WTC11 (cell line): Measurements from ENCODE around the gene TJP3. TPM values are rescaled to one million over a fixed set of nuclear protein-coding genes. Genes with fewer than 3 reads are reported as not detected.
A peak's percentile ranks its signal among the peaks of the same experiment; 100 is the strongest.

Experiments used
- FOXP1 ChIP-seq: sonication (generic); formaldehyde crosslinking; IDR thresholded peaks from 2 replicates; pipeline ENCODE4 v1.8.0; 2022; ENCODE audit warnings: missing genetic modification reagents, mild to moderate bottlenecking, moderate library complexity, borderline replicate concordance
- GRHL2 ChIP-seq: fragments of 250-450 bp; sonication (Bioruptor Pico); IDR thresholded peaks from 2 replicates; pipeline ENCODE4 v1.8.0; 2022; ENCODE audit warnings: mild to moderate bottlenecking, moderate library complexity; ENCODE audit not compliant: insufficient replicate concordance, severe bottlenecking
- GTF2I ChIP-seq: fragments of 250-450 bp; sonication (Bioruptor Pico); conservative IDR thresholded peaks from 2 replicates; pipeline ENCODE4 v1.4.0; 2021; ENCODE audit warnings: mild to moderate bottlenecking
- NFATC4 ChIP-seq: fragments of 250-450 bp; sonication (Bioruptor Pico); IDR thresholded peaks from 2 replicates; pipeline ENCODE4 v1.9.0; 2021; ENCODE audit warnings: mild to moderate bottlenecking
- OVOL2 ChIP-seq: fragments of 250-450 bp; sonication (Bioruptor Pico); IDR thresholded peaks from 2 replicates; pipeline ENCODE4 v1.9.0; 2021; ENCODE audit warnings: mild to moderate bottlenecking, borderline replicate concordance
- SP1 ChIP-seq: sonication (generic); formaldehyde crosslinking; conservative IDR thresholded peaks from 2 replicates; pipeline ENCODE4 v1.8.1; 2022; ENCODE audit warnings: missing genetic modification reagents
- TCF7 ChIP-seq: sonication (generic); formaldehyde crosslinking; IDR thresholded peaks from 2 replicates; pipeline ENCODE4 v1.8.0; 2022; ENCODE audit warnings: mild to moderate bottlenecking, low read depth, missing genetic modification reagents, moderate library complexity
- ZNF121 ChIP-seq: sonication (generic); formaldehyde crosslinking; IDR thresholded peaks from 2 replicates; pipeline ENCODE4 v1.8.0; 2023; ENCODE audit warnings: missing genetic modification reagents
- ZNF138 ChIP-seq: sonication (generic); formaldehyde crosslinking; conservative IDR thresholded peaks from 2 replicates; pipeline ENCODE4 v1.8.1; 2022; ENCODE audit warnings: mild to moderate bottlenecking, moderate library complexity, missing genetic modification reagents
- ZNF423 ChIP-seq: fragments of 250-450 bp; sonication (Bioruptor Pico); IDR thresholded peaks from 2 replicates; pipeline ENCODE4 v2.1.2; 2022; ENCODE audit warnings: mild to moderate bottlenecking, moderate library complexity
- total RNA-seq: library from RNA; stranded (reverse); gene quantifications from 3 replicates; pipeline ENCODE4 v1.2.3, GENCODE V29; 2021
- TF ChIP-seq, protein P1 (sequence below): sonication (generic); formaldehyde crosslinking; IDR thresholded peaks from 2 replicates; pipeline ENCODE4 v1.8.0; 2022; ENCODE audit warnings: mild to moderate bottlenecking, missing genetic modification reagents
- TF ChIP-seq, protein P2 (sequence below): sonication (generic); formaldehyde crosslinking; IDR thresholded peaks from 2 replicates; pipeline ENCODE4 v1.8.1; 2022; ENCODE audit warnings: mild to moderate bottlenecking, moderate library complexity, missing genetic modification reagents
- TF ChIP-seq, protein P3 (sequence below): sonication (generic); formaldehyde crosslinking; IDR thresholded peaks from 2 replicates; pipeline ENCODE4 v1.8.1; 2022; ENCODE audit warnings: low read depth, mild to moderate bottlenecking, moderate library complexity, missing genetic modification reagents, borderline replicate concordance
- TF ChIP-seq, protein P4 (sequence below): sonication (generic); formaldehyde crosslinking; IDR thresholded peaks from 2 replicates; pipeline ENCODE4 v1.8.0; 2022; ENCODE audit warnings: mild to moderate bottlenecking, missing genetic modification reagents
- TF ChIP-seq, protein P5 (sequence below): fragments of 200-600 bp; IDR thresholded peaks from 2 replicates; pipeline ENCODE4 v1.8.0; 2022; ENCODE audit warnings: antibody characterized with exemption
- TF ChIP-seq, protein P6 (sequence below): fragments of 250-450 bp; sonication (Bioruptor Pico); conservative IDR thresholded peaks from 2 replicates; pipeline ENCODE4 v1.9.0; 2021; ENCODE audit warnings: mild to moderate bottlenecking
- TF ChIP-seq, protein P7 (sequence below): sonication (generic); formaldehyde crosslinking; IDR thresholded peaks from 2 replicates; pipeline ENCODE4 v1.8.1; 2023; ENCODE audit warnings: mild to moderate bottlenecking, missing genetic modification reagents
- TF ChIP-seq, protein P8 (sequence below): sonication (generic); formaldehyde crosslinking; IDR thresholded peaks from 2 replicates; pipeline ENCODE4 v1.8.1; 2023; ENCODE audit warnings: mild to moderate bottlenecking, missing genetic modification reagents, borderline replicate concordance
- TF ChIP-seq, protein P9 (sequence below): sonication (generic); formaldehyde crosslinking; IDR thresholded peaks from 2 replicates; pipeline ENCODE4 v1.8.1; 2023; ENCODE audit warnings: mild to moderate bottlenecking, missing genetic modification reagents
- TF ChIP-seq, protein P10 (sequence below): fragments of 250-450 bp; sonication (Bioruptor Pico); IDR thresholded peaks from 2 replicates; pipeline ENCODE4 v2.1.2; 2022; ENCODE audit warnings: mild to moderate bottlenecking, moderate library complexity

Gene TJP3
- total RNA-seq, 1 experiment from 2014 or later, result 36.2 TPM

DNA sequence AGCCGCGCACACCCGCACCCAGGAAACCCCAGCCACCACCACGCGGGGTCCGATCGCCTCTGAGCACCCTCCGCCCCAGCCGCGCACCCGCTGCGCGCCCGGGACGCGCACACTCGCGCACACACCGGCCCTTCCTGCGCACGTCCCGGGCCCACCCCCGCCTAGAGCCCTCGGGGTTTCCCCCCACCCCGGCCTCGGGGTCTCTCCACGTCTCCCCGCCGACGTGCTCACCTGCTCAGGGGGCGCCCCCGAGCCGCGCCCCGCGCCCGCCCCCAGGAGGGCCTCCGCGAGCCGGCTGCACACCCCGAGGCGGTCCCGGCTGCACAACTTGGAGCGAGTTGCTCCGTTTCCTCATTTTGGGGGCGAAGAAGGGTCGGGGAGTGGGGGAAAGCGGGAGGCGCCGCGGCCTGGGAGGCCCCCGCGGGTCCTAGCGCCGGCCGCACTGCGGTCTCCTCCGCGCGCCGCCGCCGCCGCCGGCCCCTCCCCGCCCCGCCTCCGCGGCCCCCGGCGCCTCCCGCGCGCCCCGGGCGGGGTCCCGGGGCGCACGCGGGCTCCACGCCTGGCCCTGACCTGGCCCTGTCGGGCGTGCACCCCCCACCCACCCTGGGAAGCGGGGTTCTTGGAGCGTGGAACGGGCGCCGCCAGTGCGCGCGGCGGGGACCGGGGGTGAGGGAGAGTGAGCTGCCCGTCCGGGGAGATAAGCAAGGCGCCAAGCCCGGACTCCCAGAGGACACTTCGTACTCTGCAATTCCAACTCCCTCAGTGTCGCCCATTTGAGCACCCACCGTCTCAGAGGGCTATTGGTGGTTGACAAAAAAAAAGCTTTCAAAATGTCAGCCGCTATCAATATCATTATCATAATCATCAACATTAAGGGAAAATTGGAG is 78.0 kb downstream of the TJP3 start, which contains the start of gene MATK (continued):
- TF ChIP-seq GTF2I (peak; percentile 97), NFATC4 (CRISPR knock-in tag) (no peak), GRHL2 (CRISPR knock-in tag) (no peak), SP1 (CRISPR knock-in tag) (no peak), FOXP1 (no peak), ZNF423 (no peak), ZNF138 (no peak), TCF7 (CRISPR knock-in tag) (0 out of 2 replicates have a peak, but pooled peaks have one; percentile 12), ZNF121 (CRISPR knock-in tag) (no peak), OVOL2 (no peak)
- TF ChIP-seq, protein P1, sequence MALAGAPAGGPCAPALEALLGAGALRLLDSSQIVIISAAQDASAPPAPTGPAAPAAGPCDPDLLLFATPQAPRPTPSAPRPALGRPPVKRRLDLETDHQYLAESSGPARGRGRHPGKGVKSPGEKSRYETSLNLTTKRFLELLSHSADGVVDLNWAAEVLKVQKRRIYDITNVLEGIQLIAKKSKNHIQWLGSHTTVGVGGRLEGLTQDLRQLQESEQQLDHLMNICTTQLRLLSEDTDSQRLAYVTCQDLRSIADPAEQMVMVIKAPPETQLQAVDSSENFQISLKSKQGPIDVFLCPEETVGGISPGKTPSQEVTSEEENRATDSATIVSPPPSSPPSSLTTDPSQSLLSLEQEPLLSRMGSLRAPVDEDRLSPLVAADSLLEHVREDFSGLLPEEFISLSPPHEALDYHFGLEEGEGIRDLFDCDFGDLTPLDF (CRISPR knock-in tag), result 0 out of 2 replicates have a peak, but pooled peaks have one; percentile 13
- TF ChIP-seq, protein P2, sequence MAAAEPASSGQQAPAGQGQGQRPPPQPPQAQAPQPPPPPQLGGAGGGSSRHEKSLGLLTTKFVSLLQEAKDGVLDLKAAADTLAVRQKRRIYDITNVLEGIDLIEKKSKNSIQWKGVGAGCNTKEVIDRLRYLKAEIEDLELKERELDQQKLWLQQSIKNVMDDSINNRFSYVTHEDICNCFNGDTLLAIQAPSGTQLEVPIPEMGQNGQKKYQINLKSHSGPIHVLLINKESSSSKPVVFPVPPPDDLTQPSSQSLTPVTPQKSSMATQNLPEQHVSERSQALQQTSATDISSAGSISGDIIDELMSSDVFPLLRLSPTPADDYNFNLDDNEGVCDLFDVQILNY (CRISPR knock-in tag), result no peak
- TF ChIP-seq, protein P3, sequence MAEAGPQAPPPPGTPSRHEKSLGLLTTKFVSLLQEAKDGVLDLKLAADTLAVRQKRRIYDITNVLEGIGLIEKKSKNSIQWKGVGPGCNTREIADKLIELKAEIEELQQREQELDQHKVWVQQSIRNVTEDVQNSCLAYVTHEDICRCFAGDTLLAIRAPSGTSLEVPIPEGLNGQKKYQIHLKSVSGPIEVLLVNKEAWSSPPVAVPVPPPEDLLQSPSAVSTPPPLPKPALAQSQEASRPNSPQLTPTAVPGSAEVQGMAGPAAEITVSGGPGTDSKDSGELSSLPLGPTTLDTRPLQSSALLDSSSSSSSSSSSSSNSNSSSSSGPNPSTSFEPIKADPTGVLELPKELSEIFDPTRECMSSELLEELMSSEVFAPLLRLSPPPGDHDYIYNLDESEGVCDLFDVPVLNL (CRISPR knock-in tag), result peak; percentile 72; the same call in 1 of the 2 replicates
- TF ChIP-seq, protein P4, sequence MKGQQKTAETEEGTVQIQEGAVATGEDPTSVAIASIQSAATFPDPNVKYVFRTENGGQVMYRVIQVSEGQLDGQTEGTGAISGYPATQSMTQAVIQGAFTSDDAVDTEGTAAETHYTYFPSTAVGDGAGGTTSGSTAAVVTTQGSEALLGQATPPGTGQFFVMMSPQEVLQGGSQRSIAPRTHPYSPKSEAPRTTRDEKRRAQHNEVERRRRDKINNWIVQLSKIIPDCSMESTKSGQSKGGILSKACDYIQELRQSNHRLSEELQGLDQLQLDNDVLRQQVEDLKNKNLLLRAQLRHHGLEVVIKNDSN, result no peak
- TF ChIP-seq, protein P5, sequence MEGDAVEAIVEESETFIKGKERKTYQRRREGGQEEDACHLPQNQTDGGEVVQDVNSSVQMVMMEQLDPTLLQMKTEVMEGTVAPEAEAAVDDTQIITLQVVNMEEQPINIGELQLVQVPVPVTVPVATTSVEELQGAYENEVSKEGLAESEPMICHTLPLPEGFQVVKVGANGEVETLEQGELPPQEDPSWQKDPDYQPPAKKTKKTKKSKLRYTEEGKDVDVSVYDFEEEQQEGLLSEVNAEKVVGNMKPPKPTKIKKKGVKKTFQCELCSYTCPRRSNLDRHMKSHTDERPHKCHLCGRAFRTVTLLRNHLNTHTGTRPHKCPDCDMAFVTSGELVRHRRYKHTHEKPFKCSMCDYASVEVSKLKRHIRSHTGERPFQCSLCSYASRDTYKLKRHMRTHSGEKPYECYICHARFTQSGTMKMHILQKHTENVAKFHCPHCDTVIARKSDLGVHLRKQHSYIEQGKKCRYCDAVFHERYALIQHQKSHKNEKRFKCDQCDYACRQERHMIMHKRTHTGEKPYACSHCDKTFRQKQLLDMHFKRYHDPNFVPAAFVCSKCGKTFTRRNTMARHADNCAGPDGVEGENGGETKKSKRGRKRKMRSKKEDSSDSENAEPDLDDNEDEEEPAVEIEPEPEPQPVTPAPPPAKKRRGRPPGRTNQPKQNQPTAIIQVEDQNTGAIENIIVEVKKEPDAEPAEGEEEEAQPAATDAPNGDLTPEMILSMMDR, result no peak
- TF ChIP-seq, protein P6, sequence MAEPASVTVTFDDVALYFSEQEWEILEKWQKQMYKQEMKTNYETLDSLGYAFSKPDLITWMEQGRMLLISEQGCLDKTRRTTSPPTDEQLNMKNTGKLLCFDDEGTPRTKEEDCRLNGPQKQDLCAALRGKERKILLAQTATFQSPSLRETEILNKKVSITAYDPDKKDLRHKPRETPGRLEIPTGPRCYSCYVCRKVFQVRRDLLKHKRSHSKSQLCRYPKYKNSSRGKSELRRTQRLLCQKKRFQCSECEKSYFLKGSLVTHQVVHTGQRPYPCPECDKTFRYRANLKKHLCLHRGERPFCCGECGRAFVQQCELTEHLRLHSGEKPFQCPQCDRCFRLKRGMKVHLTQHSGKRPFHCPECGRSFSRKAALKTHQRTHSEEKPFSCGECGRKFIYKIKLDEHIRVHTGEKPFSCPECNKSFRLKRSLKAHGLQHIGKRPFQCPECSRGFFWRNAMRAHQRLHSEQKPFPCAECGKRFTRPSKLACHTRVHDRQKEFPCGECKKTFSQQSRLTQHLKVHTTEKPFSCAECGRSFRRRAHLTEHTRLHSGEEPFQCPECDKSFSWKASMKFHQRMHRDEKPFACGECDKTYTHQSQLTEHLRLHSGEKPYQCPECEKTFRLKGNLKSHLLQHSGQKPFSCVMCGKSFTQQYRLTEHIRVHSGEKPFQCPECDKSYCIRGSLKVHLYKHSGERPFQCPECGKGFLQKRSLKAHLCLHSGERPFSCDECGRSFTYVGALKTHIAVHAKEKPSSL (CRISPR knock-in tag), result no peak
- TF ChIP-seq, protein P7, sequence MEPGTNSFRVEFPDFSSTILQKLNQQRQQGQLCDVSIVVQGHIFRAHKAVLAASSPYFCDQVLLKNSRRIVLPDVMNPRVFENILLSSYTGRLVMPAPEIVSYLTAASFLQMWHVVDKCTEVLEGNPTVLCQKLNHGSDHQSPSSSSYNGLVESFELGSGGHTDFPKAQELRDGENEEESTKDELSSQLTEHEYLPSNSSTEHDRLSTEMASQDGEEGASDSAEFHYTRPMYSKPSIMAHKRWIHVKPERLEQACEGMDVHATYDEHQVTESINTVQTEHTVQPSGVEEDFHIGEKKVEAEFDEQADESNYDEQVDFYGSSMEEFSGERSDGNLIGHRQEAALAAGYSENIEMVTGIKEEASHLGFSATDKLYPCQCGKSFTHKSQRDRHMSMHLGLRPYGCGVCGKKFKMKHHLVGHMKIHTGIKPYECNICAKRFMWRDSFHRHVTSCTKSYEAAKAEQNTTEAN (CRISPR knock-in tag), result no peak
- TF ChIP-seq, protein P8, sequence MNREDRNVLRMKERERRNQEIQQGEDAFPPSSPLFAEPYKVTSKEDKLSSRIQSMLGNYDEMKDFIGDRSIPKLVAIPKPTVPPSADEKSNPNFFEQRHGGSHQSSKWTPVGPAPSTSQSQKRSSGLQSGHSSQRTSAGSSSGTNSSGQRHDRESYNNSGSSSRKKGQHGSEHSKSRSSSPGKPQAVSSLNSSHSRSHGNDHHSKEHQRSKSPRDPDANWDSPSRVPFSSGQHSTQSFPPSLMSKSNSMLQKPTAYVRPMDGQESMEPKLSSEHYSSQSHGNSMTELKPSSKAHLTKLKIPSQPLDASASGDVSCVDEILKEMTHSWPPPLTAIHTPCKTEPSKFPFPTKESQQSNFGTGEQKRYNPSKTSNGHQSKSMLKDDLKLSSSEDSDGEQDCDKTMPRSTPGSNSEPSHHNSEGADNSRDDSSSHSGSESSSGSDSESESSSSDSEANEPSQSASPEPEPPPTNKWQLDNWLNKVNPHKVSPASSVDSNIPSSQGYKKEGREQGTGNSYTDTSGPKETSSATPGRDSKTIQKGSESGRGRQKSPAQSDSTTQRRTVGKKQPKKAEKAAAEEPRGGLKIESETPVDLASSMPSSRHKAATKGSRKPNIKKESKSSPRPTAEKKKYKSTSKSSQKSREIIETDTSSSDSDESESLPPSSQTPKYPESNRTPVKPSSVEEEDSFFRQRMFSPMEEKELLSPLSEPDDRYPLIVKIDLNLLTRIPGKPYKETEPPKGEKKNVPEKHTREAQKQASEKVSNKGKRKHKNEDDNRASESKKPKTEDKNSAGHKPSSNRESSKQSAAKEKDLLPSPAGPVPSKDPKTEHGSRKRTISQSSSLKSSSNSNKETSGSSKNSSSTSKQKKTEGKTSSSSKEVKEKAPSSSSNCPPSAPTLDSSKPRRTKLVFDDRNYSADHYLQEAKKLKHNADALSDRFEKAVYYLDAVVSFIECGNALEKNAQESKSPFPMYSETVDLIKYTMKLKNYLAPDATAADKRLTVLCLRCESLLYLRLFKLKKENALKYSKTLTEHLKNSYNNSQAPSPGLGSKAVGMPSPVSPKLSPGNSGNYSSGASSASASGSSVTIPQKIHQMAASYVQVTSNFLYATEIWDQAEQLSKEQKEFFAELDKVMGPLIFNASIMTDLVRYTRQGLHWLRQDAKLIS, result no peak
- TF ChIP-seq, protein P9, sequence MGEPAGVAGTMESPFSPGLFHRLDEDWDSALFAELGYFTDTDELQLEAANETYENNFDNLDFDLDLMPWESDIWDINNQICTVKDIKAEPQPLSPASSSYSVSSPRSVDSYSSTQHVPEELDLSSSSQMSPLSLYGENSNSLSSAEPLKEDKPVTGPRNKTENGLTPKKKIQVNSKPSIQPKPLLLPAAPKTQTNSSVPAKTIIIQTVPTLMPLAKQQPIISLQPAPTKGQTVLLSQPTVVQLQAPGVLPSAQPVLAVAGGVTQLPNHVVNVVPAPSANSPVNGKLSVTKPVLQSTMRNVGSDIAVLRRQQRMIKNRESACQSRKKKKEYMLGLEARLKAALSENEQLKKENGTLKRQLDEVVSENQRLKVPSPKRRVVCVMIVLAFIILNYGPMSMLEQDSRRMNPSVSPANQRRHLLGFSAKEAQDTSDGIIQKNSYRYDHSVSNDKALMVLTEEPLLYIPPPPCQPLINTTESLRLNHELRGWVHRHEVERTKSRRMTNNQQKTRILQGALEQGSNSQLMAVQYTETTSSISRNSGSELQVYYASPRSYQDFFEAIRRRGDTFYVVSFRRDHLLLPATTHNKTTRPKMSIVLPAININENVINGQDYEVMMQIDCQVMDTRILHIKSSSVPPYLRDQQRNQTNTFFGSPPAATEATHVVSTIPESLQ (CRISPR knock-in tag), result no peak
- TF ChIP-seq, protein P10, sequence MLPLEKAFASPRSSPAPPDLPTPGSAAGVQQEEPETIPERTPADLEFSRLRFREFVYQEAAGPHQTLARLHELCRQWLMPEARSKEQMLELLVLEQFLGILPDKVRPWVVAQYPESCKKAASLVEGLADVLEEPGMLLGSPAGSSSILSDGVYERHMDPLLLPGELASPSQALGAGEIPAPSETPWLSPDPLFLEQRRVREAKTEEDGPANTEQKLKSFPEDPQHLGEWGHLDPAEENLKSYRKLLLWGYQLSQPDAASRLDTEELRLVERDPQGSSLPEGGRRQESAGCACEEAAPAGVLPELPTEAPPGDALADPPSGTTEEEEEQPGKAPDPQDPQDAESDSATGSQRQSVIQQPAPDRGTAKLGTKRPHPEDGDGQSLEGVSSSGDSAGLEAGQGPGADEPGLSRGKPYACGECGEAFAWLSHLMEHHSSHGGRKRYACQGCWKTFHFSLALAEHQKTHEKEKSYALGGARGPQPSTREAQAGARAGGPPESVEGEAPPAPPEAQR, result no peak
